H1 (cell line): ENCODE results near the gene ELAVL2. TPM values are rescaled to one million over a fixed set of nuclear protein-coding genes. Genes with fewer than 3 reads are reported as not detected.

Source experiments
- CHD2 ChIP-seq: IDR thresholded peaks from 2 replicates; pipeline ENCODE4 v1.6.1; 2012; ENCODE audit warnings: low read length, improper control_type of control experiment
- JUND ChIP-seq: IDR thresholded peaks from 2 replicates; pipeline ENCODE4 v1.6.1; 2011; ENCODE audit warnings: mild to moderate bottlenecking, improper control_type of control experiment, low read length
- SUZ12 ChIP-seq: fragments of 200-600 bp; sonication (generic); IDR thresholded peaks from 2 replicates; pipeline ENCODE4 v1.6.1; 2012; ENCODE audit warnings: mild to moderate bottlenecking, inconsistent platforms, low read length, moderate library complexity, mixed read lengths
- TCF12 ChIP-seq: IDR thresholded peaks from 2 replicates; pipeline ENCODE4 v1.6.1; 2011; ENCODE audit warnings: low read depth, mild to moderate bottlenecking, low read length
- polyA plus RNA-seq, 7 experiments: library from polyadenylated mRNA; depleted of rRNA in 3 of 7; stranded (reverse) in 5 of 7; unstranded in 2 of 7; fragments of >200 nt in 5 of 7; fragments of 200-250 nt in 2 of 7; gene quantifications; 1 replicate in 5 of 7; 2 replicates in 1 of 7; 4 replicates in 1 of 7; pipeline versions ENCODE4 v1.2.1 to v1.2.3, GENCODE V29; 2011 to 2013; ENCODE audit warnings: missing spikeins in 2 of 7, mixed read lengths in 2 of 7
- total RNA-seq: library from RNA; stranded (reverse); fragmentation: NEBNext Ultra II Directional; extraction: Animal tissue kit (Norgen Biotek cat#: 25700); gene quantifications from 2 replicates; pipeline ENCODE4 v1.2.1, GENCODE V29; 2021
- TF ChIP-seq, protein P1 (sequence below): fragments of 300-600 bp; sonication (generic); IDR thresholded peaks from 2 replicates; pipeline ENCODE4 v1.7.1; 2012; ENCODE audit warnings: low read length, moderate library complexity, mild to moderate bottlenecking, inconsistent platforms; ENCODE audit not compliant: insufficient replicate concordance

Gene ELAVL2
- total and polyA plus RNA-seq, 2 of the 8 experiments (the other 6 are each of a cell fraction or from before 2014, with no cell fraction given): 4.9 to 21.9 TPM

DNA sequence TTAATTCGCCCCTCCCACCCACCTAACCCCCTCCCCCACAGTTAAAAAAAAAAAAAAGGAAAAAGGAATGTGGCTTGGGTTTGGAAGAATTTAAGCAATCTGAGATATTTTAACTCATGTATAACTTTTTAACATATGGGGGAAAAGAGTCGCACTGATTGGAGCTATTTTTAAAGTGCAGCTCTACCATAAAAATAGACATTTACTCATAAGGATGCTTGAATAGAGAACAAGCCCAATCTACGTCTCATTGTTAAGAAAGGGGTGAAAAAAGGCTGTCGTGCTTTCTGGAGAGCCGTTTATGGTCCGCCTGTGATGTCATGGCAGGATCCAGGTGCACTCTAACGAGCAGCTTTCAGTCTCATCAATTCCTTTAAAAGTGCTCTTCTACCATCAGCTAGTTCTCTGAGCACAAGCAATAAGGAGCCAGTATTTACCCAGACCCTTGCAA lies 142.4 kb downstream of the ELAVL2 start (continued):
- TF ChIP-seq, protein P1, sequence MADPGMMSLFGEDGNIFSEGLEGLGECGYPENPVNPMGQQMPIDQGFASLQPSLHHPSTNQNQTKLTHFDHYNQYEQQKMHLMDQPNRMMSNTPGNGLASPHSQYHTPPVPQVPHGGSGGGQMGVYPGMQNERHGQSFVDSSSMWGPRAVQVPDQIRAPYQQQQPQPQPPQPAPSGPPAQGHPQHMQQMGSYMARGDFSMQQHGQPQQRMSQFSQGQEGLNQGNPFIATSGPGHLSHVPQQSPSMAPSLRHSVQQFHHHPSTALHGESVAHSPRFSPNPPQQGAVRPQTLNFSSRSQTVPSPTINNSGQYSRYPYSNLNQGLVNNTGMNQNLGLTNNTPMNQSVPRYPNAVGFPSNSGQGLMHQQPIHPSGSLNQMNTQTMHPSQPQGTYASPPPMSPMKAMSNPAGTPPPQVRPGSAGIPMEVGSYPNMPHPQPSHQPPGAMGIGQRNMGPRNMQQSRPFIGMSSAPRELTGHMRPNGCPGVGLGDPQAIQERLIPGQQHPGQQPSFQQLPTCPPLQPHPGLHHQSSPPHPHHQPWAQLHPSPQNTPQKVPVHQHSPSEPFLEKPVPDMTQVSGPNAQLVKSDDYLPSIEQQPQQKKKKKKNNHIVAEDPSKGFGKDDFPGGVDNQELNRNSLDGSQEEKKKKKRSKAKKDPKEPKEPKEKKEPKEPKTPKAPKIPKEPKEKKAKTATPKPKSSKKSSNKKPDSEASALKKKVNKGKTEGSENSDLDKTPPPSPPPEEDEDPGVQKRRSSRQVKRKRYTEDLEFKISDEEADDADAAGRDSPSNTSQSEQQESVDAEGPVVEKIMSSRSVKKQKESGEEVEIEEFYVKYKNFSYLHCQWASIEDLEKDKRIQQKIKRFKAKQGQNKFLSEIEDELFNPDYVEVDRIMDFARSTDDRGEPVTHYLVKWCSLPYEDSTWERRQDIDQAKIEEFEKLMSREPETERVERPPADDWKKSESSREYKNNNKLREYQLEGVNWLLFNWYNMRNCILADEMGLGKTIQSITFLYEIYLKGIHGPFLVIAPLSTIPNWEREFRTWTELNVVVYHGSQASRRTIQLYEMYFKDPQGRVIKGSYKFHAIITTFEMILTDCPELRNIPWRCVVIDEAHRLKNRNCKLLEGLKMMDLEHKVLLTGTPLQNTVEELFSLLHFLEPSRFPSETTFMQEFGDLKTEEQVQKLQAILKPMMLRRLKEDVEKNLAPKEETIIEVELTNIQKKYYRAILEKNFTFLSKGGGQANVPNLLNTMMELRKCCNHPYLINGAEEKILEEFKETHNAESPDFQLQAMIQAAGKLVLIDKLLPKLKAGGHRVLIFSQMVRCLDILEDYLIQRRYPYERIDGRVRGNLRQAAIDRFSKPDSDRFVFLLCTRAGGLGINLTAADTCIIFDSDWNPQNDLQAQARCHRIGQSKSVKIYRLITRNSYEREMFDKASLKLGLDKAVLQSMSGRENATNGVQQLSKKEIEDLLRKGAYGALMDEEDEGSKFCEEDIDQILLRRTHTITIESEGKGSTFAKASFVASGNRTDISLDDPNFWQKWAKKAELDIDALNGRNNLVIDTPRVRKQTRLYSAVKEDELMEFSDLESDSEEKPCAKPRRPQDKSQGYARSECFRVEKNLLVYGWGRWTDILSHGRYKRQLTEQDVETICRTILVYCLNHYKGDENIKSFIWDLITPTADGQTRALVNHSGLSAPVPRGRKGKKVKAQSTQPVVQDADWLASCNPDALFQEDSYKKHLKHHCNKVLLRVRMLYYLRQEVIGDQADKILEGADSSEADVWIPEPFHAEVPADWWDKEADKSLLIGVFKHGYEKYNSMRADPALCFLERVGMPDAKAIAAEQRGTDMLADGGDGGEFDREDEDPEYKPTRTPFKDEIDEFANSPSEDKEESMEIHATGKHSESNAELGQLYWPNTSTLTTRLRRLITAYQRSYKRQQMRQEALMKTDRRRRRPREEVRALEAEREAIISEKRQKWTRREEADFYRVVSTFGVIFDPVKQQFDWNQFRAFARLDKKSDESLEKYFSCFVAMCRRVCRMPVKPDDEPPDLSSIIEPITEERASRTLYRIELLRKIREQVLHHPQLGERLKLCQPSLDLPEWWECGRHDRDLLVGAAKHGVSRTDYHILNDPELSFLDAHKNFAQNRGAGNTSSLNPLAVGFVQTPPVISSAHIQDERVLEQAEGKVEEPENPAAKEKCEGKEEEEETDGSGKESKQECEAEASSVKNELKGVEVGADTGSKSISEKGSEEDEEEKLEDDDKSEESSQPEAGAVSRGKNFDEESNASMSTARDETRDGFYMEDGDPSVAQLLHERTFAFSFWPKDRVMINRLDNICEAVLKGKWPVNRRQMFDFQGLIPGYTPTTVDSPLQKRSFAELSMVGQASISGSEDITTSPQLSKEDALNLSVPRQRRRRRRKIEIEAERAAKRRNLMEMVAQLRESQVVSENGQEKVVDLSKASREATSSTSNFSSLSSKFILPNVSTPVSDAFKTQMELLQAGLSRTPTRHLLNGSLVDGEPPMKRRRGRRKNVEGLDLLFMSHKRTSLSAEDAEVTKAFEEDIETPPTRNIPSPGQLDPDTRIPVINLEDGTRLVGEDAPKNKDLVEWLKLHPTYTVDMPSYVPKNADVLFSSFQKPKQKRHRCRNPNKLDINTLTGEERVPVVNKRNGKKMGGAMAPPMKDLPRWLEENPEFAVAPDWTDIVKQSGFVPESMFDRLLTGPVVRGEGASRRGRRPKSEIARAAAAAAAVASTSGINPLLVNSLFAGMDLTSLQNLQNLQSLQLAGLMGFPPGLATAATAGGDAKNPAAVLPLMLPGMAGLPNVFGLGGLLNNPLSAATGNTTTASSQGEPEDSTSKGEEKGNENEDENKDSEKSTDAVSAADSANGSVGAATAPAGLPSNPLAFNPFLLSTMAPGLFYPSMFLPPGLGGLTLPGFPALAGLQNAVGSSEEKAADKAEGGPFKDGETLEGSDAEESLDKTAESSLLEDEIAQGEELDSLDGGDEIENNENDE: peak; percentile 41
- TF ChIP-seq SUZ12: no peak
- no peak for TF ChIP-seq CHD2
- no peak for TF ChIP-seq JUND
- TF ChIP-seq TCF12: no peak
